Mesenchymal stem cell (in vitro differentiated cells and primary cell): ENCODE measurements around the gene FKTN.

ENCODE experiments used
- DNase-seq: peaks from one replicate; pipeline ENCODE4 v3.0.0-alpha.2; 2013
- H2AFZ ChIP-seq: one replicate; pipeline ENCODE4 v1.6.1; 2013; ENCODE audit warnings: low read depth, mild to moderate bottlenecking, control low read depth, inconsistent platforms, low read length, moderate library complexity
- H2AK5ac ChIP-seq: 2 replicates; pipeline ENCODE4 v1.6.1; 2013; ENCODE audit warnings: low read length, moderate library complexity, mild to moderate bottlenecking, inconsistent platforms; ENCODE audit not compliant: severe bottlenecking
- H2BK120ac ChIP-seq: one replicate; pipeline ENCODE4 v1.6.1; 2013; ENCODE audit warnings: low read depth, mild to moderate bottlenecking, inconsistent platforms, low read length, moderate library complexity
- H2BK12ac ChIP-seq, 2 experiments: one replicate each; pipeline ENCODE4 v1.6.1; 2013; ENCODE audit warnings: inconsistent platforms in 2 of 2, low read length in 2 of 2, mild to moderate bottlenecking in 2 of 2, moderate library complexity in 2 of 2, control low read depth in 1 of 2
- H2BK15ac ChIP-seq: one replicate; pipeline ENCODE4 v1.6.1; 2013; ENCODE audit warnings: mild to moderate bottlenecking, low read depth, inconsistent platforms; ENCODE audit not compliant: poor library complexity, severe bottlenecking
- H2BK5ac ChIP-seq: 2 replicates; pipeline ENCODE4 v1.6.1; 2013; ENCODE audit warnings: low read depth, mild to moderate bottlenecking, low read length, control low read depth, inconsistent platforms; ENCODE audit not compliant: poor library complexity, severe bottlenecking
- H3K14ac ChIP-seq, 2 experiments: one replicate each; pipeline ENCODE4 v1.6.1; 2013; ENCODE audit warnings: inconsistent platforms in 2 of 2, low read length in 2 of 2, control low read depth in 1 of 2, mild to moderate bottlenecking in 1 of 2, moderate library complexity in 1 of 2
- H3K18ac ChIP-seq, 2 experiments: one replicate each; pipeline ENCODE4 v1.6.1; 2013; ENCODE audit warnings: inconsistent platforms in 2 of 2, low read length in 2 of 2, control low read depth in 1 of 2, low read depth in 1 of 2, mild to moderate bottlenecking in 1 of 2
- H3K23ac ChIP-seq, 2 experiments: one replicate each; pipeline ENCODE4 v1.6.1; 2013; ENCODE audit warnings: inconsistent platforms in 2 of 2, low read length in 2 of 2, mild to moderate bottlenecking in 2 of 2, moderate library complexity in 2 of 2, control low read depth in 1 of 2
- H3K27ac ChIP-seq: 2 replicates; pipeline ENCODE4 v1.5.1; 2013; ENCODE audit warnings: mild to moderate bottlenecking, moderate library complexity, low read length, control low read depth, inconsistent platforms; ENCODE audit not compliant: poor library complexity, severe bottlenecking
- H3K27me3 ChIP-seq, 2 experiments: 2 replicates each; pipeline versions ENCODE4 v1.6.1 to v1.7.0; 2013; ENCODE audit warnings: low read length in 2 of 2, mild to moderate bottlenecking in 2 of 2, moderate library complexity in 2 of 2, control low read depth in 1 of 2, inconsistent platforms in 1 of 2; ENCODE audit not compliant: control insufficient read depth in 1 of 2, insufficient read depth in 1 of 2
- H3K36me3 ChIP-seq, 2 experiments: 2 replicates each; pipeline versions ENCODE4 v1.6.1 to v1.7.0; 2013; ENCODE audit warnings: low read length in 2 of 2, control low read depth in 1 of 2, inconsistent platforms in 1 of 2, low read depth in 1 of 2, mild to moderate bottlenecking in 1 of 2; ENCODE audit not compliant: insufficient read depth in 2 of 2, control insufficient read depth in 1 of 2
- H3K4ac ChIP-seq, 2 experiments: one replicate each; pipeline ENCODE4 v1.6.1; 2013; ENCODE audit warnings: inconsistent platforms in 2 of 2, low read length in 2 of 2, mild to moderate bottlenecking in 2 of 2, moderate library complexity in 2 of 2, control low read depth in 1 of 2, low read depth in 1 of 2
- H3K4me1 ChIP-seq: 2 replicates; pipeline ENCODE4 v1.6.1; 2013; ENCODE audit warnings: low read depth, low read length, control low read depth; ENCODE audit not compliant: control insufficient read depth, insufficient read depth
- H3K4me2 ChIP-seq: 2 replicates; pipeline ENCODE4 v1.6.1; 2013; ENCODE audit warnings: low read length, mild to moderate bottlenecking, inconsistent platforms; ENCODE audit not compliant: poor library complexity, severe bottlenecking
- H3K4me3 ChIP-seq, 2 experiments: 2 replicates each; pipeline versions ENCODE4 v1.5.1 to v1.7.0; 2013; ENCODE audit warnings: low read length in 2 of 2, mild to moderate bottlenecking in 2 of 2, control low read depth in 1 of 2, low read depth in 1 of 2; ENCODE audit not compliant: insufficient read depth in 1 of 2
- H3K79me1 ChIP-seq: replicated peaks from 2 replicates; pipeline ENCODE4 v1.6.1; 2013; ENCODE audit warnings: mild to moderate bottlenecking, control low read depth, low read length, inconsistent platforms; ENCODE audit not compliant: poor library complexity, severe bottlenecking
- H3K9ac ChIP-seq: 2 replicates; pipeline ENCODE4 v1.7.0; 2013; ENCODE audit warnings: mild to moderate bottlenecking, low read length, moderate library complexity
- H3K9me3 ChIP-seq: 2 replicates; pipeline ENCODE4 v1.7.0; 2013; ENCODE audit warnings: mild to moderate bottlenecking, low read length; ENCODE audit not compliant: control insufficient read depth
- H4K8ac ChIP-seq: one replicate; pipeline ENCODE4 v1.6.1; 2013; ENCODE audit warnings: inconsistent platforms, mild to moderate bottlenecking, low read length, moderate library complexity
- H4K91ac ChIP-seq: one replicate; pipeline ENCODE4 v1.6.1; 2013; ENCODE audit warnings: mild to moderate bottlenecking, low read length, inconsistent platforms
- WGBS: methylation state at CpG from one replicate; pipeline ENCODE4 v1.1.7; 2013; ENCODE audit warnings: mixed read lengths; 5-methylcytosine and 5-hydroxymethylcytosine counted together

FKTN gene

DNA sequence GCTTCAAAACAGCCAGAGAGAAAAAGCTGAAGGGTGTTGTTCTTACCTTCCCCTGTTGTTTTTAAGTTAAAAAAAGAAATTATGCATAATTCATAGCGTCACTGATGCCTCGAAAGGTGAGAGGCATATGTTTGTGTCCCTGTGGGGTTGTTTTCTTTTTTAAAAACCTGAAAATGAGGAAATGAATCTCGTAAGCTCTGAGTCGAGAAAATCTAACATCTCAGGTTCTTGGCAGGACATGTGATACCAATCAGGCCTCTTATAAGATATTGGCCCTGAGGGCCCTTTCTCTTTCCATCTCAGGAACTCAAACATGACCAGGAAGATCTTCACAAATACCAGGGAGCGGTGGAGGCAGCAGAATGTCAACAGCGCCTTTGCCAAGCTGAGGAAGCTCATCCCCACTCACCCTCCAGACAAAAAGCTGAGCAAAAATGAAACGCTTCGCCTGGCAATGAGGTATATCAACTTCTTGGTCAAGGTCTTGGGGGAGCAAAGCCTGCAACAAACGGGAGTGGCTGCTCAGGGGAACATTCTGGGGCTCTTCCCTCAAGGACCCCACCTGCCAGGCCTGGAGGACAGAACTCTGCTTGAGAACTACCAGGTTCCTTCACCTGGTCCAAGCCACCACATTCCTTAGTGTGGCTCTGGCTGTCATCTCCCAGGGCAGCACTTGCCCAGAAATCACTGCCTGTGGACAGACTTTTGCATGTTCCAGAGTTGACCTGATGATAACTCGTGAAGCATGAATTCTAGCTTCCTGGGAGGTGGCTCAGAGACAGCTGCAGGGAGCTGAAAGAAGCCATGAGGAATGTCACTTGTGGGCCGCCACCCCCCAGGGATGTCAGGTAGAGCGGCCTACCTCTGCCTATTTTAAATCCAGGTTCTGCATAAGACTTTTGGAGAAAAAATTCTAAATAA, 104.5 kb downstream of the FKTN start, which contains the start of gene TAL2:
Gene TAL2 (plus strand): TSS at position 274 of the 921 bp plus-strand sequence. CDS start 40 bp downstream, at position 314.
- DNase-seq: no peak
- Histone ChIP-seq H3K79me1 (no peaks in the 10 kb centered on the region), H3K27ac (no peak within 1 kb of the TSS), H4K91ac (no peak within 1 kb of the TSS), H3K4me1 (no peaks in the 10 kb centered on the region), H2BK5ac (no peak within 1 kb of the TSS), H3K14ac (no peak within 1 kb of the TSS), H3K9ac (no peak within 1 kb of the TSS), H3K23ac (no peak within 1 kb of the TSS), H2AK5ac (no peak within 1 kb of the TSS), H2BK12ac (no peak within 1 kb of the TSS), H3K27me3 (peaks cover 2 to 3% of the 10 kb centered on the region in 2 experiments), H3K36me3 (no peaks in the 10 kb centered on the region), H3K4me3 (no peak within 1 kb of the TSS), H4K8ac (no peak within 1 kb of the TSS), H2AFZ (no peak within 1 kb of the TSS), H2BK15ac (no peak within 1 kb of the TSS), H3K4ac (no peak within 1 kb of the TSS), H3K4me2 (no peak within 1 kb of the TSS), H2BK120ac (no peak within 1 kb of the TSS), H3K9me3 (no peaks in the 10 kb centered on the region), H3K18ac (no peak within 1 kb of the TSS)
- 91% methylated on average over 11 of the region's 12 CpGs for WGBS

GRCh38 chr9:105663914-105664313, 106.0 kb downstream of the FKTN start:
- 74% methylated on average over 4 of the region's 5 CpGs for WGBS
- H3K79me1 ChIP-seq: no peaks in the 10 kb centered on the region

GRCh38 chr9:105667867-105668266, 109.9 kb downstream of the FKTN start:
- no peak overlapping the region for H3K4me2 ChIP-seq
- H2BK5ac ChIP-seq: no peak overlapping the region
- no peak overlapping the region for H2BK15ac ChIP-seq
- no peaks in the 10 kb centered on the region for H3K79me1 ChIP-seq
- H3K36me3 ChIP-seq: no peaks in the 10 kb centered on the region
- H3K27me3 ChIP-seq: peaks cover 0 to 3% of the 10 kb centered on the region in 2 experiments
- no peaks in the 10 kb centered on the region for H3K4me1 ChIP-seq
- no peaks in the 10 kb centered on the region for H3K9me3 ChIP-seq
- H2AFZ ChIP-seq: no peak overlapping the region
- H3K4ac ChIP-seq: no peak overlapping the region
- no peak overlapping the region for H3K9ac ChIP-seq
- no peak overlapping the region for H3K14ac ChIP-seq
- no peak overlapping the region for H3K27ac ChIP-seq
- H2BK120ac ChIP-seq: no peak overlapping the region
- H3K4me3 ChIP-seq: no peak overlapping the region
- H4K91ac ChIP-seq: no peak overlapping the region
- no peak overlapping the region for H3K18ac ChIP-seq
- WGBS: 54% methylated on average over 3 of the region's 4 CpGs
- DNase-seq: no peak
- H2BK12ac ChIP-seq: no peak overlapping the region
- no peak overlapping the region for H3K23ac ChIP-seq
- H2AK5ac ChIP-seq: no peak overlapping the region
- H4K8ac ChIP-seq: no peak overlapping the region

More at GRCh38 chr9:105663914-105664313, 106.0 kb downstream of the FKTN start:
- Histone ChIP-seq H2BK120ac (no peak overlapping the region), H3K4me3 (no peak overlapping the region), H3K14ac (no peak overlapping the region), H4K8ac (no peak overlapping the region), H2BK5ac (no peak overlapping the region), H3K9me3 (no peaks in the 10 kb centered on the region), H3K4me1 (no peaks in the 10 kb centered on the region), H2BK12ac (no peak overlapping the region), H2AK5ac (no peak overlapping the region), H2AFZ (no peak overlapping the region), H3K18ac (no peak overlapping the region), H3K4ac (no peak overlapping the region), H3K36me3 (no peaks in the 10 kb centered on the region), H3K9ac (no peak overlapping the region), H4K91ac (no peak overlapping the region), H3K27me3 (peaks cover 0 to 3% of the 10 kb centered on the region in 2 experiments), H3K23ac (no peak overlapping the region), H2BK15ac (no peak overlapping the region), H3K27ac (no peak overlapping the region), H3K4me2 (no peak overlapping the region)
- DNase-seq: no peak

GRCh38 chr9:105670315-105670714, 112.4 kb downstream of the FKTN start:
- Histone ChIP-seq H3K14ac (no peak overlapping the region), H3K18ac (no peak overlapping the region), H2AFZ (no peak overlapping the region), H3K9ac (no peak overlapping the region), H3K4me1 (no peaks in the 10 kb centered on the region), H3K4me3 (no peak overlapping the region), H3K27me3 (peaks cover 0 to 3% of the 10 kb centered on the region in 2 experiments), H3K9me3 (no peaks in the 10 kb centered on the region), H3K4me2 (no peak overlapping the region), H3K23ac (no peak overlapping the region), H2BK5ac (no peak overlapping the region), H3K4ac (no peak overlapping the region), H4K91ac (no peak overlapping the region), H2AK5ac (no peak overlapping the region), H3K27ac (no peak overlapping the region), H3K36me3 (no peaks in the 10 kb centered on the region), H2BK12ac (no peak overlapping the region), H2BK15ac (no peak overlapping the region), H3K79me1 (no peaks in the 10 kb centered on the region), H4K8ac (no peak overlapping the region), H2BK120ac (no peak overlapping the region)
- DNase-seq: no peak
- 88% methylated on average over 2 of the region's 3 CpGs for WGBS
